NCI-H345 treated with DMSO at 0.1 percent for 48 hours (cell line): ENCODE measurements around the gene MUC2.

Experiments
- DNase-seq: peaks from one replicate; lab custom pipeline; 2025; ENCODE audit not compliant: unreplicated experiment; lab: John Stamatoyannopoulos, UW

The MUC2 gene

DNA sequence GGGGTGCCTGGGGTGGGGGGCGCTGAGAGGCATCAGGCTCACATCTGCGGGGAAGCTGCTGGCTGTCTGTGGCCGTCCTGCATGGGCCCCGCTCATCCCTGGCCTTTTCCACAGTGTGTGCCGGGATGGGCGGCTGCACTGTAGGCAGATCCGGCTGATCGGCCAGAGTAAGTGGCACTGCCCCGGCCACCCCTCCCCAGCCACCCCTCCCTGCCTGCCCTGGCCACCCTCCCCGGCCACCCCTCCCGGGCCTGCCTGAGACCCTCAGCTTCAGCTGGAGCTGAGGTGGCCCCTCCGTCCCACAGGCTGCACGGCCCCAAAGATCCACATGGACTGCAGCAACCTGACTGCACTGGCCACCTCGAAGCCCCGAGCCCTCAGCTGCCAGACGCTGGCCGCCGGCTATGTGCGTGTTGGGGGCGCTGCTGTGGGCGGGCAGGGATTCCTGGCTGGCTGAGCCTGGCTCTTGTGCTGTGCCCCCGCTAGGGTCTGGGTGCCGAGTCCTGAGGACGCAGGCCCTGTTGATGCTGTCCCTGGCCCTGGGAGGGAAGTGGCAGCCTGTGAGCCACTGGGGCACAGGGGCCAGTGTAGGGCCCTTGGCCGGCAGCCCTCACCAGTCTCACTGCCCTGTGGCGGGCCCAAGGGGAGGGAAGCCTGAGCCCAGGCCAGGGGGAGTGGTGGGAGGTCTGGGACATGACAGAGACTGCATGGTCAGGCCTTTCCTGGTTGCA, 10.9 kb downstream of the MUC2 start:
- DNase-seq = no peak

DNA sequence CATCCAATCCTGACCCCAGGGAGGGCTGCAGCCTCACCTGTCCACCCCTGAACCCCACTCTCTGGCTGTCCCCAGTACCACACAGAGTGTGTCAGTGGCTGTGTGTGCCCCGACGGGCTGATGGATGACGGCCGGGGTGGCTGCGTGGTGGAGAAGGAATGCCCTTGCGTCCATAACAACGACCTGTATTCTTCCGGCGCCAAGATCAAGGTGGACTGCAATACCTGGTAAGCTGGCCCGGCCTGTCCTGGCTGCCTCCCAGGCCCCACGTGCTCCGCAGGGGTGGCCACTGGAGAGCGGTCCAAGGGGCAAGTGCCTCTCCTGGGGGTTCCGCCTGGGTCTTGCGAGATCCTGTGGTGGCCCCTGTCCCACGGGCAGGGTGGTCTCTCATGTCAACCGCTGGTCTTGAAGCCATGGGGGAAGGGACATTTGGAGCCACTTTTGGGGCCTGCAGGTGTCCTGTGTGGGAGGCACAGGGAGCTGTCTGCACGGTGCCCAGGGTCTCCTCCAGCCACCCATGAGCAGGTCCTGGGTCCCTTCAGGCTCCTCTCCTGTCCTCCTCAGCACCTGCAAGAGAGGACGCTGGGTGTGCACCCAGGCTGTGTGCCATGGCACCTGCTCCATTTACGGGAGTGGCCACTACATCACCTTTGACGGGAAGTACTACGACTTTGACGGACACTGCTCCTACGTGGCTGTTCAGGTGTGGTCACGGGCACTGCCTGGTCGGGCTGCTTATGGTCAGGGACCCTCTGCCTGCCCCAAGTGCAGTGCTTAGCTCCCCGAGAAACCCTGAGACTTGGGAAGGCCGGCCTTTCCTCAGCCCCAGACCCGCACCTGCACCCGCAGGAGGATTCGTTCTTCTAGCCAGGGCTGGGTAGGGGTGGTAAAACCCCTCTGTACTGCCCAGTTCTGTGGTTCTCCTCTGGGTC, 11.8 kb downstream of the MUC2 start:
- DNase-seq = no peak

DNA sequence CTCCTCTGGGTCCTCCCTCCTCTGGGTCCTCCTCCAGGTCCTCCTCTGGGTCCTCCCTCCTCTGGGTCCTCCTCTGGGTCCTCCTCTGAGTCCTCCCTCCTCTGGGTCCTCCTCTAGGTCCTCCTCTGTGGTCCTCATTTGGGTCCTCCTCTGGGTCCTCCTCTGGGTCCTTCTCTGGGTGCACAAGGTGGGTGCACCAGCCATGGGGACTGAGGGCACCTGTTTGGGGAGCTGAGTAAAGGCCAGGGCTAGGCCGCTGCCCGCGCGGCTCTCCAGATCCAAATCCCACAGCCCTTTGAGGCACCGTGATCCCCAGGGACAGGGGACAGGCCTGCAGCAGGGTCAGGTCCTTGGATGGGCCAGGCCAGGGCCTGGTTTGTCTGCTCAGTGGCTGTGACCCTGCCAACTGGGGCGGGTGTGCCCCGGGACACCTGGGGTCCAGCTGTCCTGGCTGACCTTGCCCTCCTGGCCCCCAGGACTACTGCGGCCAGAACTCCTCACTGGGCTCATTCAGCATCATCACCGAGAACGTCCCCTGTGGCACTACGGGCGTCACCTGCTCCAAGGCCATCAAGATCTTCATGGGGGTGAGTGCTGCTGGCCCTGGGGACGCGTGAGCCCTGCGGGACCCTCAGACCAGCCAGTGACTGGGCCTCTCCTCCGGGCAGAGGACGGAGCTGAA, 12.7 kb downstream of the MUC2 start:
- DNase-seq = no peak

DNA sequence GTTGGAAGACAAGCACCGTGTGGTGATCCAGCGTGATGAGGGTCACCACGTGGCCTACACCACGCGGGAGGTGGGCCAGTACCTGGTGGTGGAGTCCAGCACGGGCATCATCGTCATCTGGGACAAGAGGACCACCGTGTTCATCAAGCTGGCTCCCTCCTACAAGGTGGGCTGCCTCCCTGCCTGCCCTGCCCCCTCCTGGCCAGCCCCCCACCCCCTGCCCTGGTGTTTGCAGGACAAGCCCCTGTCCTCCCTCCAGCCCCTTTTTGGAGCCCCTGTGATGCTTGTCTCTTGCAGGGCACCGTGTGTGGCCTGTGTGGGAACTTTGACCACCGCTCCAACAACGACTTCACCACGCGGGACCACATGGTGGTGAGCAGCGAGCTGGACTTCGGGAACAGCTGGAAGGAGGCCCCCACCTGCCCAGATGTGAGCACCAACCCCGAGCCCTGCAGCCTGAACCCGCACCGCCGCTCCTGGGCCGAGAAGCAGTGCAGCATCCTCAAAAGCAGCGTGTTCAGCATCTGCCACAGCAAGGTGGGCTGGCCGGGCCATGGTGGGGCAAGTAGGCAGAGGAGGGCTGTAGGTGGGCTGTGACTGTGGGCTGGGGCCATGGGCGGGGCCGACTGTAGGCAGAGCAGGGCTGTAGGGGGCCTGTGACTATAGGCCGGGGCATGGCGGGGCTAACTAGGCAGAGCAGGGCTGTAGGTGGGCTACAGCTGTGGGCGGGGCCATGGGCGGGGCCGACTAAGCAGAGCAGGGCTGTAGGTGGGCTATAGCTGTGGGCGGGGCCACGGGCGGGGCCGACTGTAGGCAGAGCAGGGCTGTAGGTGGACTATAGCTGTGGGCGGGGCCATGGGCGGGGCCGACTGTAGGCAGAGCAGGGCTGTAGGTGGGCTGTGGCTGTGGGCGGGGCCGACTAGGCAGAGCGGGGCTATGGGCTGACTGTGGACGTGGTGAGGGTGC, 13.6 kb downstream of the MUC2 start:
- no peak for DNase-seq

DNA sequence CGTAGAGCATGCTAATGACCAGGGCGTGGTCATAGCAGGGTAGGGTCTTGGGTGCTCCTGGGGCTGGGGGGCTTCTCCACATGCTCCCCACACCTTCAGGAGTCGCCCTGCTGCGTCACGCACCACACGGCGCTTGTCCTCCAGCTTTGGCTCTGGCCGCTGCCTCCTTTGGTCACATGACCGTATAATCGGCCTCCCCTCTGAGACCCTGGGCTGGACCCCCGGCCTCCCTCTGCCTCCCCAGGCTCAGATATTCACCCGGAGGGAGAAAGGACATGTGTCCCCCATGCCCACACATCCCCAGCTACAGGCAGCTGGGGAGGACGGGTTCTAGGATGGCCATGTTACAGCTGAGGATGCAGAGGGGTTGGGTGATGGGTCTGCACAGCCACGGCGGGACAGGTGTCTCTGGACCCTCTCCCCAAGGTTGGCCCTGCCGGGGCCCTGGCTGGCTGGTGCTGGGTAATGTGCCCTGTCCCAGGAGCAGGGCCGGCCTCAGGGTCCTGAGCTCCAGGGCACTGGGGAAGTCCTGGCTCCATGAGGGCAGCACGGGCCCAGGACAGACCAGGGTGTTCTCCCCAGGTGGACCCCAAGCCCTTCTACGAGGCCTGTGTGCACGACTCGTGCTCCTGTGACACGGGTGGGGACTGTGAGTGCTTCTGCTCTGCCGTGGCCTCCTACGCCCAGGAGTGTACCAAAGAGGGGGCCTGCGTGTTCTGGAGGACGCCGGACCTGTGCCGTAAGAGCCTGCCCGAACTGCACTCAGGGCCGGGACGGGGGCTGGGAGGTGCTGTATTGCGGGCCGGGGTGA, 14.5 kb downstream of the MUC2 start:
- DNase-seq = no peak

DNA sequence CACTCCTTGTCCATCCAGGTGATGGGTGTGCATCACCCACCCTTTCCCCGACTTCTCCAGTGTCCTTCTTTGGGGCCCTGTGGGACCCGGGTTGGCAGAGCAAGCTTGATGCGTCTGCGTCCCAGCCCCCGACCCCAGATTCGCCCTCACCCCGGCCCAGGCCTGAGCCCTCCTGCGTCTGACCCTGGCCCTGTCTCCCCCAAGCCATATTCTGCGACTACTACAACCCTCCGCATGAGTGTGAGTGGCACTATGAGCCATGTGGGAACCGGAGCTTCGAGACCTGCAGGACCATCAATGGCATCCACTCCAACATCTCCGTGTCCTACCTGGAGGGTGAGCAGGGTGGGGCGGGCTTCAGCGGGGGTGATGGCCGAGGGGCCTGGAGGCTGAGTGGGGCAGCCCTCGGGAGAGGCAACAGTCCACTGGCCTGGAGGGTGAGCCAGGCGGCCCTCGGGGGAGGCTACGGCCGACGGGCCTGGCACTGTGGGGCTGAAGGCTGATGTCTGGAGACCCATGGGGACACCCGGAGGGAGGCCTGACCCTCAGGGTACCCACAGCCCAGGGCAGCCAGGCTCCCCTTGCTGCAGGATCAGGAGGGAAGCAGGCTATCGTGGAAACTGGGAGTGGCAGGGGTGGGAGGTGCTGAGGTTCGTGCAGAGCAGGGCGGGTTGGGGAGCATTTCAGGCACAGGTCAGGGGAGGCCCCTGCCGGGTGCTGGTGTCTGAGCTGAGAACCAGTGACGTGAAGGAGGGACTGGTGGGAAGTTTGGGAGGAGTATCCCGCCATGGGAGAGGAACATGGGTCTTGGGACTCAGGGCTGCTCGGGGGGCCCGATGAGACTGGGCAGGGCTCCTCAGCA, 15.3 kb downstream of the MUC2 start:
- no peak for DNase-seq

DNA sequence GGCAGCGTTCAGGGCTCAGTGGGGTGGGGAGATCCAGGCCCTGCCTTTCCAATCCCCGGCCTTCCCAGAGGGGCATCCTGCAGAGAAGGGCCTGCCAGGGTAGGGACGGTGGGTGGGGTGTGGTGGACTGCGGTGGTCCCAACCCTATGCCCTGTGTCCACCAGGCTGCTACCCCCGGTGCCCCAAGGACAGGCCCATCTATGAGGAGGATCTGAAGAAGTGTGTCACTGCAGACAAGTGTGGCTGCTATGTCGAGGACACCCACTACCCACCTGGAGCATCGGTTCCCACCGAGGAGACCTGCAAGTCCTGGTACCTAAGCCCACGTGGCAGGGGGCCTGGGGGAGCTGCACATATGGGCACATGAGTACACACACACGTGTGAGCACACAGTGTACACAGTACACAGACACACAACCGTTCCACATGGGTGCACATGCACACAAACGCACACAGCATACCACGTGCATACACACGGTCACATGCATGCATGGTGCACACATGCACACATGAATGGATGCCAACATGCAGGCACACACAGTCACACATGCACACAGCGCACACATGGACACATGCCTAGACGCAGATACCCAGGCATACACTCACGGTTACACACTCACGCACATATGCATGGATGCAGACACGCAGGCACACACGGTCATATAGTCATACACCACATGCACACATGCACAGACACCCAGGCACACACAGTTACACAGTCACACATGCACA, 16.1 kb downstream of the MUC2 start:
- no peak for DNase-seq

DNA sequence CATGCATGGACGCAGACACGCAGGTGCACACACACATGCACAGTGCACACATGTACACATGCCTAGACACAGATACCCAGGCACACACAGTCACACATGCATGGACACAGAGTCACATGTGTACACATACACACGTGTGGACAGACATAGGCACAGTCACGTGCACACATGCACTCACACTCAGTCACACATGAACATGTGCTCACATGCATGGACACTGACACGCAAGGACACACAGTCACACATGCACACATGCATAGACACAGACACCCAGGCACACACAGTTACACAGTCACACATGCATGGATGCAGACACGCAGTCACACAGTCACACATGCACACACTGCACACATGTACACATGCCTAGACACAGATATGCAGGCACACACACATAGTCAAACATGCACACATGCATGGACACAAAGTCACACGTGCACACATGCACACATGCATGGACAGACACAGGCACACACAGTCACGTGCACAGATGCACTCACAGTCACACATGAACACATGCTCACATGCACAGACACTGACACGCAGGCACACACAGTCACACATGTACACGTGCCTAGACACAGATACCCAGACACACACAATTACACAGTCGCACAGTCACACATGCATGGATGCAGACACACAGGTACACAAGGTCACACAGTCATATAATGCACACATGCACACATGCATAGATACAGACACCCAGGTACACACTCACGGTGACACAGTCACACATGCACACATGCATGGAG, 16.8 kb downstream of the MUC2 start:
- DNase-seq = no peak

DNA sequence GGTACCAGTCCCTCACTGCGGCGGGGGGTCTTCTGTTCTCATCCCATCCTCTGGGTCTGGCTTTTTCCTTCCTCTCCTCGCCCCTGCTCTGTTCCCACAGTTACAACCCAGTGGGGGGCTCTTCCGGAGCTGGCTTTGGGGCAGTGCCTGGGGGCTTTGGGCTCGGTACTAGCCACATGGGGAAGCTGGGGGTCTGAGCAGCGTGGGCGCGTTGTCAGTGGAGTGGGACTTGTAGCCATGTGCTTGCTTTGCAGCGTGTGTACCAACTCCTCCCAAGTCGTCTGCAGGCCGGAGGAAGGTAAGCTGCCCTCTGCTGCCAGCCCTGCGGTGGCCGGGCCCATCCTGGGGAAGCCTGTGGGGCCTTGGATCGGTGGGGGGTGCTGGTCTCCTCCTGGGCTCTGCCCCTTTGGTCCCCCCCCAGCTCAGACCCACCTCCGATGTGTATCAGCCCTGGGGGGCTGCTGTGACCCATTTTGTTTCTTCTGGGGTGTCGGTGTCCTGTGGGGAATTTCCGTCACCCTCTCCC, 17.5 kb downstream of the MUC2 start:
- DNase-seq = no peak

DNA sequence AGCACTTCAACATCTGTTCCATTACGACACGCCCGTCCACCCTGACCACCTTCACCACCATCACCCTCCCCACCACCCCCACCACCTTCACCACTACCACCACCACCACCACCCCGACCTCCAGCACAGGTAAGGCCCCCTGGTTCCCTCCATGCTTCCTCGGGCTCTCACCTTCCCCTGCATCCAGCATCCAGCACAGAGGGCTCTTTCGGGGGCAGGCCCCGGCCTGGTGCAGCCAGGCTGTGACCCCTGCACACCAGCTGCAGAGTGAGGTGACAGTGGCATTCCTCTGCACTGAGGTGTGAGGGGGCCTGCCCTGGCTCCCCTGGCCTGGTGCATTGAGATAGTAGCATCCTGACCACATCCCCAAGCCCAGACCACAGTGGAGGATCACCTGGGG, 18.2 kb downstream of the MUC2 start:
- no peak for DNase-seq

DNA sequence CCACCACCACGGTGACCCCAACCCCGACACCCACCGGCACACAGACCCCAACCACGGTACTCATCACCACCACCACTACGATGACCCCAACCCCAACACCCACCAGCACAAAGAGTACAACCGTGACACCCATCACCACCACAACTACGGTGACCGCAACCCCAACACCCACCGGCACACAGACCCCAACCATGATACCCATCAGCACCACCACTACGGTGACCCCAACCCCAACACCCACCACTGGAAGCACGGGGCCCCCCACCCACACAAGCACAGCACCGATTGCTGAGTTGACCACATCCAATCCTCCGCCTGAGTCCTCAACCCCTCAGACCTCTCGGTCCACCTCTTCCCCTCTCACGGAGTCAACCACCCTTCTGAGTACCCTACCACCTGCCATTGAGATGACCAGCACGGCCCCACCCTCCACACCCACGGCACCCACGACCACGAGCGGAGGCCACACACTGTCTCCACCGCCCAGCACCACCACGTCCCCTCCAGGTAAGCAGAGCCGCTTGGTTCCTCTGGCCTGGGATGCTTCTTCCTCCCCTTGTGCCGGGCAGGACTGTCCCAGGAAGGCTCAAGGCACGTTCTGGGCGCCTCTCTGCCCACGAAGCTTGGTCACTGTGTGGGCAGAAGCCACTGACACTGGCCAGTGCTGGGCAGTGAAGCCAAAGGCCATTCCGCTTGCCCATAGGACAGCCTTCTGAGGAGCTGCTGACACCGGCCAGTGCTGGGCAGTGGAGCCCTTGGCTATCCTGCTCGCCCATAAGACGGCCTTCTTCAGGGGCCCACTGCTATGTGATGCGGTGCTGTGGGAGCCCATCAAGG, 25.1 kb downstream of the MUC2 start:
- no peak for DNase-seq

DNA sequence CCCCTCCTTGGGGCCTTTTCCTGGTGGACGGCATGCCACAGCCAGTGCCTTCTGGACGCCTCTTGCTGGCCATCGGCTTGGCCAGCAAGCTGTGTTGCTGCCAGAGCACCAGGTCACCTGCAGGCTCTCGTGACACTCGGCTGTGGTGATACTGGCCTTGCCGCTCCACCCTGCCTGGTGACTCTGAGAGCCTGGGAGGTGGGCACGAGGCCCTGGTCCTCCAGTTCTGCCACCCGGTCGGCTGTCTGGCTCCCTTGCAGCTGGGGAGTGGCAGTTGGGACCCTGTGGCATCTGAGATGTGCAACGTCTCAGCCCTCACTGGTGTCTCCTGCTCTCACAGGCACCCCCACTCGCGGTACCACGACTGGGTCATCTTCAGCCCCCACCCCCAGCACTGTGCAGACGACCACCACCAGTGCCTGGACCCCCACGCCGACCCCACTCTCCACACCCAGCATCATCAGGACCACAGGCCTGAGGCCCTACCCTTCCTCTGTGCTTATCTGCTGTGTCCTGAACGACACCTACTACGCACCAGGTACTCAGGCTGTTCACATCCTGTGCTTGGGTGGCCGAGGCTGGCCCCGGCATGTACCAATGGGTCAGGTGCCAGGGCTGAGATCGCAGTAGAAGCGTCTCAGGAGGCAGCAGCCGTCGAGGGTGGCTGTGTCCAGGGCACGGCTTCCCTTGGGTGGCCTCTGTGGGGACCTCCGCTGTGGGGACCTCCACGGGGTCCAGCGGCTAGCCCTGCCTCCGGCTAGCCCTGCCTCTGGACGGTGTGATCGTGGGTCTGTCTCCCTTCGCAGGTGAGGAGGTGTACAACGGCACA, 26.0 kb downstream of the MUC2 start:
- DNase-seq = no peak

DNA sequence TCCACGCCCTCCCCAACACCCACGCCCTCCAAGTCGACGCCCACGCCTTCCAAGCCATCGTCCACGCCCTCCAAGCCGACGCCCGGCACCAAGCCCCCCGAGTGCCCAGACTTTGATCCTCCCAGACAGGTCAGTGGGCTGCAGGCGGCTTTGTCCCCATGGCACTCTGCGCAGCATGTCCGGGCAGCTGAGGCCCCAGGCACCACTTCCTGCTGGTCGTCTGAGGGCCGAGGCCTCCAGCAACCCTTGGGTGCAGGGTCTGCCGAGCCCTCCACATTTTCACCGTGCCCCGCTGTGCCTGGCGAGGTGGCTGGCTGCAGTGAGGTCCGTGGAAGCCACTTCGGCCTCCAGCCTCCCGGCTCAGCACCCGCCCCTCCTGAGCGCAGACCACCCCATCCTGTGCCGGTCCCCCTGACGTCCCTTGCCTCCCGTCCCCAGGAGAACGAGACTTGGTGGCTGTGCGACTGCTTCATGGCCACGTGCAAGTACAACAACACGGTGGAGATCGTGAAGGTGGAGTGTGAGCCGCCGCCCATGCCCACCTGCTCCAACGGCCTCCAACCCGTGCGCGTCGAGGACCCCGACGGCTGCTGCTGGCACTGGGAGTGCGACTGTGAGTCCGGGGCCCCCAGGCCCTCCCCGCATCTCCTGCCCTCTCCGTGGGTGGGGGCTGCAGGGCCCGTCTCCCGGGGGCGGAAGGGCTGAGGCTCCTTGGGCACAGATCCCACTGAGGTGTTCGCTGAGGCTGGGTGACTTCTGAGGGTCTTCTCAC, 26.8 kb downstream of the MUC2 start:
- no peak for DNase-seq

DNA sequence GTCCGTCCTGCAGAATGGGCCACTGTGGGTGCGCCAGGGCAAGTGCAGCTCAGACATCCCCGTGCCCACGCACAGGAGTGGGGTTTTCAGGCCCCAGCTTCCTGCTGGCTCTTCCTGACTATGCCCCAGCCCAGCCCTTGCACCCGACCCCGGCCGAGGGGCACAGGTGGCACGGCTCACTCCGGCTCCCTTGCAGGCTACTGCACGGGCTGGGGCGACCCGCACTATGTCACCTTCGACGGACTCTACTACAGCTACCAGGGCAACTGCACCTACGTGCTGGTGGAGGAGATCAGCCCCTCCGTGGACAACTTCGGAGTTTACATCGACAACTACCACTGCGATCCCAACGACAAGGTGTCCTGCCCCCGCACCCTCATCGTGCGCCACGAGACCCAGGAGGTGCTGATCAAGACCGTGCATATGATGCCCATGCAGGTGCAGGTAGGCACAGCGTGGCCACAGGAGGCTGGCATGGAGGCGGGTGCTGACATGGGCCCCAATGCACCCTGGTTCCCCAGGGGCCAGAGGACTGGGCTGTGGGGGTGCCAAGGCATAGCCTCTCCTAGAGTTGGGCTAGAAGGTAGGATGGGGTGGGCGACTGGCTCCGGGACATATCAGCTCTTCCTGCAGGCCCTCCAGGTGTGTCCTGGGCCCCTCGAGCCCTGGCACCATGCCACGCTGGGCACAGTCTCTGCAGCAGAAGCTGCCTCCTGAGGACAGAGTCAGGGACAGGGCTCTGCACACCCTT, 27.7 kb downstream of the MUC2 start:
- DNase-seq = no peak
